Keratinocyte (primary cell): ENCODE measurements around the gene DGCR6L.

Experiments
- CTCF ChIP-seq, 3 experiments: IDR thresholded peaks in 1 of 3; conservative IDR thresholded peaks in 1 of 3; optimal IDR thresholded peaks in 1 of 3; 2 replicates in 2 of 3; 3 replicates in 1 of 3; pipeline versions ENCODE3 to v1.5.1; 2011; ENCODE audit warnings: low read length in 3 of 3, mild to moderate bottlenecking in 3 of 3, moderate library complexity in 2 of 3, control low read depth in 1 of 3, inconsistent platforms in 1 of 3; ENCODE audit not compliant: insufficient read depth in 2 of 3; ENCODE audit errors: extremely low read depth in 1 of 3
- EZH2 ChIP-seq: IDR thresholded peaks from one replicate; pipeline ENCODE4 v1.6.1; 2012; ENCODE audit warnings: inconsistent platforms, mild to moderate bottlenecking, low read length, moderate library complexity

- no peak for TF ChIP-seq EZH2
- TF ChIP-seq CTCF (optimal IDR thresholded peaks at IDR 0.05 in 1 of 3, IDR thresholded peaks at IDR 0.05 in 1 of 3, conservative IDR thresholded peaks at IDR 0.05 in 1 of 3; ENCODE audit: extremely low read depth in 1 of 3, insufficient read depth in 2 of 3, low read length in 3 of 3) = no peak
These were observed 27.8 kb downstream of the DGCR6L start for GRCh38 chr22:20292108-20292507.
